Measurements from ENCODE around the gene MRPL37.

- TF ChIP-seq CTCF (IDR thresholded peaks at IDR 0.05) = no peak
- TF ChIP-seq EZH2 (IDR thresholded peaks at IDR 0.05) = no peak
Observed at GRCh38 chr1:54240741-54241335, 40.9 kb downstream of the MRPL37 start.

Data from neural progenitor cell (in vitro differentiated cells).